GM18498 (cell line): ENCODE data around the gene ST6GALNAC6.
"Not testable (repeated sequence)": the region's sequence is repeated elsewhere in the genome, so short reads cannot be mapped to it uniquely, and the experiment has no call there.

Experiments used
- ATAC-seq: cut with Tn5 transposase; IDR thresholded peaks from one replicate; pipeline ENCODE4 v1.9.1; 2021; ENCODE audit warnings: mild to moderate bottlenecking, moderate library complexity; ENCODE audit not compliant: unreplicated experiment

The ST6GALNAC6 gene

DNA sequence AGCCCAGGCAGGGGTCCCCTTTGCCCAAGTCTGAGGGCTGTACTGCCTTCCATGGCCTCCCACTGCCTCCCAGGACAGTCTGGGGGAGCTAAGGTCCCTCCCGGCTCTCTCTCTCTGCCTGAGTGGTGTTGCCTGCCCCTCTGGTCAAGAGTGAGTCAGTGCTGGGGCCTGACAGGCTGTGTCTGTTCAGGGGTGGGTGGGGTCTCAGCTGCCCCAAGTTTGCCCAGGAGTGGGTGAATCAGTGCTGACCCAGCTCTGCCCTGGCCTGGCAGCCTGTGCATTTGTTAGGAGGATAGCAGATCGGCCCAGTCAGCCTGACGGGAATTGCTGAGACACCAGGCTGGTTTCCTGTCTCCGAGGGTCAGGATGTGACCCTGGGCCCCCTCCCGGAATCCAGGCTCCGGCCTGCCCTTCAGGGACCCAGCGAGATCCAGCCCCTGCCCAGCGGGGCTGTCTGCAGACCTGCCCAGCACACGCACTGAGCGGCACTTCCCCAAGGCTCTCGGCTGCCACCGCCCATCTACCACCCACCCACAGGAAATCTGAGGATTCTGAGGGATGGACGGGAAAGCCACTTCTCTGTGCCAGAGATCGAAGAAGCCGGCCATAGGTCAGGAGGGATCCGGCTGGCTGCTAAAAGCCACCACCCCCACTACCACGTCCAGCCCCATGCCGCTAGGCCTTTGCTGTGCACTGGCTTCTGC lies 60.9 kb downstream of the ST6GALNAC6 start:
- ATAC-seq: no peak

DNA sequence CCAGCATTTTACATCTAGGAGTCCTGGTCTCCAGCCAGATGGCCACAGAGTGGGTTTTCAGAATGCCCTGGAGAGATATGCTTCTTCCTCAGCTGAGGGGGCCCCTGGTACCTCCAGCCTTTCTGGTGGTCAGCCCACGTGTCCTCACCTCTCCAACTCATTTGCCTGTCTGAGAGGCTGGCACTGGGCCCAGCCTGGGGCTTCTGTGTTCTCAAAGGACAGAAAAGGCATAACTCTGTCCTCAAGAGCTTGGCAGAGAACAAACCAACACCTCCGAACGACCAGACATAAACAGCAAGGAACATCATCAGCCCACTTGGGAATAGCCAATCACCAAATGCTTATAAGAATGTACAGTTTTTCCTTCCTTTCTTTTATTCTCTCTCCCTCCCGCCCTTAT lies 62.1 kb downstream of the ST6GALNAC6 start:
- no peak for ATAC-seq

DNA sequence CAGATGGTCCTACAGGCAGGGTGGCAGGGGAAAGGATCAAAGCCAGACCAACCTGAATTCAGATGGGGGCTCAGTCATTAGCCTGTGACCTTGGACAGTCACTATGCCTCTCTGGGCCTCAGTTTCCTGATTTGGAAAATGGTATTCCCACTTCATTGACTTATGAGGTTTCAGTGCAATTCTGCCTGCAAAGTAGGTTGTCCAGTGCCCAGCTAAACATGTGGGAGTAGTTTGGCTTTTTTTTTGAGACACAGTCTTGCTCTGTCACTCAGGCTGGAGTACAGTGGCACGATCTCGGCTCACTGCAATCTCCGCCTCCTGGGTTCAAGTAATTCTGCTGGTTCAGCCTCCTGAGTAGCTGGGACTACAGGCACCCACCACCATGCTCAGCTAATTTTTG lies 62.8 kb downstream of the ST6GALNAC6 start:
- not testable (repeated sequence) for ATAC-seq

- ATAC-seq: no peak
Measured at GRCh38 chr9:127835991-127836516, 63.3 kb downstream of the ST6GALNAC6 start.
